Measurements from ENCODE around the gene PLEKHA1. TPM values are rescaled to one million over a fixed set of nuclear protein-coding genes. Genes with fewer than 3 reads are reported as not detected.
A peak's percentile ranks its signal among the peaks of the same experiment; 100 is the strongest.

Gene PLEKHA1
- total RNA-seq, 4 donors from 2014 or later, result 19.2 to 52.2 (median 35.0) TPM

GRCh38 chr10:122468926-122469781, 94.6 kb downstream of the PLEKHA1 start:
- no peaks in the 10 kb centered on the region for H3K27me3 ChIP-seq
- no peaks in the 10 kb centered on the region for H3K36me3 ChIP-seq
- 62 to 73% methylated on average over 11 of the region's 11 CpGs for WGBS, 2 donors
- H3K27ac ChIP-seq, result peak overlapping the region in 2 of 4 donors; percentile 69 to 84
- no peak overlapping the region for H3K4me3 ChIP-seq
- TF ChIP-seq CTCF (IDR thresholded peaks at IDR 0.05) (no peak), EP300 (IDR thresholded peaks at IDR 0.05) (peak; percentile 67 to 91), POLR2A (IDR thresholded peaks at IDR 0.05) (no peak)
- DNase-seq (ENCODE audit: low spot score in 2 of 2), result peak in 1 of 2 donors; percentile 71
- H3K4me1 ChIP-seq, result peaks cover 0 to 32% (median 10%) of the 10 kb centered on the region in 4 donors
- H3K9me3 ChIP-seq, result no peaks in the 10 kb centered on the region

DNA sequence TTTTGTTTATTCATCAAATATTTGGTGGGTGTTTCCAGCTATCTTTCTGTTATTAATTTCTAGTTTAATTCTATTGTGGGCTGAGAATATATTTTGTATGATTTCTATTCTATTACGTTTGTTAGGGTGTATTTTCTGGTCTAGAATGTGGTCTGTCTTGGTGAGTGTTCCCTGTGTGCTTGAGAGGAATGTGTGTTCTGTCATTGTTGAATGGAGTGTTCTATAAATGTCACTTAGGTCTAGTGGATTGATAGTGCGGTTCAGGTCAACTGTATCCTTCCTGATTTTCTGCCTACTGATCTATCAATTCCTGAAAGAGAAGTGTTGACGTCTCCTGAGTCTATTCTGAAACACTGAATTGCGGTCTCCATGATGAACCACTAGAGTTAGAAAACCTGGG, 95.3 kb downstream of the PLEKHA1 start:
- Histone ChIP-seq H3K4me1 (peaks cover 0 to 34% (median 14%) of the 10 kb centered on the region in 4 donors), H3K4me3 (no peak overlapping the region), H3K9me3 (no peaks in the 10 kb centered on the region), H3K27me3 (no peaks in the 10 kb centered on the region), H3K27ac (peak overlapping the region in 2 of 4 donors; percentile 68 to 84), H3K36me3 (no peaks in the 10 kb centered on the region)
- no peak for DNase-seq (ENCODE audit: low spot score in 2 of 2)
- 88 to 94% methylated on average over 4 of the region's 4 CpGs for WGBS, 2 donors
- TF ChIP-seq CTCF (IDR thresholded peaks at IDR 0.05) (no peak), POLR2A (IDR thresholded peaks at IDR 0.05) (no peak), EP300 (IDR thresholded peaks at IDR 0.05) (no peak)

DNA sequence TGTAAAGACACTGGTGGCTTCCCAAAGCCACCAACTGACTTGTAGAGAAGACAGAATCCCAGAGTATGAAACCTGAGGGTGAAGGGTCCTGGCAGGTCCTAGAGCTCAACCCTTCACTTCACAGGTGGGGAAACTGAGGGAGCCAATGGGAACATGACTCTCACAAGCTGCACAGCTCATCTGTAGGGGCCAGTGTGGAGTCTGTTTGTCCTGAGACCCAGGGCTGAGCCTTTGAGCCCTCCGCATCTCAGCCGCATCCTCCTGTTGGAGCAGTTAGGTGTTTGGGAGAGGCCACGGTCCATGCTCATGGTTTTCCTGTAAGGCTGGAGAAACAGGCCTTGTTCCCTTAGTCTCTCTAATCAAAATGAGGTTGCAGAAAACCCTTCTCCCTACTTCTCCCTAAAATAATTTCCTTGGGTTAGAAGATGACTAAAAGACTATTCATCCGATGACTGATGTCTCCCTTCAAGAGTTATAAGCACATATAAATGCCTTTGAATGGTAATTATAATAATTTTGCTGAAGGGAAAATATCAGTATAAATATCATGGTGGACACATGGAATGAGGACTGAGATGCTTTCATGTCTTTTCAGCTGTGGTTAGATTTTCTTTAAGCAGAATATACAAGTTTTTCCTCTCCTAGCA, 97.1 kb downstream of the PLEKHA1 start:
- DNase-seq (ENCODE audit: low spot score in 2 of 2), result no peak
- H3K4me1 ChIP-seq, result peaks cover 0 to 48% (median 31%) of the 10 kb centered on the region in 4 donors
- H3K9me3 ChIP-seq, result no peaks in the 10 kb centered on the region
- H3K4me3 ChIP-seq, result no peak overlapping the region
- no peaks in the 10 kb centered on the region for H3K36me3 ChIP-seq
- 97 to 99% methylated on average over 4 of the region's 4 CpGs for WGBS, 2 donors
- H3K27me3 ChIP-seq, result no peaks in the 10 kb centered on the region
- no peak for TF ChIP-seq POLR2A (IDR thresholded peaks at IDR 0.05)
- TF ChIP-seq CTCF (IDR thresholded peaks at IDR 0.05), result no peak
- TF ChIP-seq EP300 (IDR thresholded peaks at IDR 0.05), result no peak
- no peak overlapping the region for H3K27ac ChIP-seq

DNA sequence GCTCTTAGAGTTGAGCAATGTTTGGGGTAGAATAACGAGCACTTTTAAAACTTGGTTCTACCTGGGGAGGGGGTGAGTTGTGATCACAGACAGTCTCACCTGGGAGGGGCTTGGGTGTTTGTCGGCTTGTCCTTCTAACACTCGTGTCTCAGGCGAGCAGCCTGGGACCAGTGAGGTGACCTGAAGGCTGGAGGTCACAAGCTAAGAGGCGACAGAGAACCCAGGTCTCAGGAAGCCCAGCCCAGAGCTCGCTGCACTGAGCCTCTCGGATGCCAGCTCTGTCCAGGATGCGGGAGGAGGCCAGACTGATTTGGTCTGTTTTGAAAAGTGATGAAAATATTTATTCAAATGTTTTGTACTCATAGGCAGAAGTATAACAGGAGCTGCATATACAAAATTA, 98.6 kb downstream of the PLEKHA1 start:
- no peak overlapping the region for H3K27ac ChIP-seq
- no peaks in the 10 kb centered on the region for H3K27me3 ChIP-seq
- H3K36me3 ChIP-seq, result no peaks in the 10 kb centered on the region
- 92% methylated on average over 8 of the region's 8 CpGs for WGBS, 2 donors
- no peak for TF ChIP-seq EP300 (IDR thresholded peaks at IDR 0.05)
- no peak for TF ChIP-seq POLR2A (IDR thresholded peaks at IDR 0.05)
- TF ChIP-seq CTCF (IDR thresholded peaks at IDR 0.05), result no peak
- H3K9me3 ChIP-seq, result no peaks in the 10 kb centered on the region
- peaks cover 0 to 46% (median 34%) of the 10 kb centered on the region in 4 donors for H3K4me1 ChIP-seq
- H3K4me3 ChIP-seq, result no peak overlapping the region
- DNase-seq (ENCODE audit: low spot score in 2 of 2), result no peak

All from tibial nerve (tissue), 4 donors.